HepG2 (cell line): ENCODE results near the gene TBX6. TPM values are rescaled to one million over a fixed set of nuclear protein-coding genes. Genes with fewer than 3 reads are reported as not detected.
A peak's percentile ranks its signal among the peaks of the same experiment; 100 is the strongest.

Experiments used
- ARNT ChIP-seq: fragments of 450-650 bp; IDR thresholded peaks from 2 replicates; pipeline ENCODE4 v1.6.1; 2017
- ELF1 ChIP-seq: sonication (generic); formaldehyde crosslinking; IDR thresholded peaks from 2 replicates; pipeline ENCODE4 v1.4.0; 2020; ENCODE audit warnings: missing genetic modification reagents
- GRHL1 ChIP-seq: sonication (generic); formaldehyde crosslinking; conservative IDR thresholded peaks from 2 replicates; pipeline ENCODE4 v1.8.0; 2022; ENCODE audit warnings: missing genetic modification reagents
- HNRNPLL ChIP-seq: fragments of 200-400 bp; formaldehyde crosslinking; IDR thresholded peaks from 2 replicates; pipeline ENCODE4 v1.6.1; 2017; ENCODE audit warnings: mild to moderate bottlenecking, low read depth, low read length; ENCODE audit not compliant: poor library complexity, severe bottlenecking
- MEF2D ChIP-seq: sonication (generic); formaldehyde crosslinking; IDR thresholded peaks from 2 replicates; pipeline ENCODE4 v1.5.1; 2020; ENCODE audit warnings: mild to moderate bottlenecking, missing genetic modification reagents
- NFKB2 ChIP-seq: sonication (generic); formaldehyde crosslinking; IDR thresholded peaks from 2 replicates; pipeline ENCODE4 v1.4.0; 2020; ENCODE audit warnings: missing genetic modification reagents, borderline replicate concordance
- PAXIP1 ChIP-seq: sonication (generic); formaldehyde crosslinking; conservative IDR thresholded peaks from 2 replicates; pipeline ENCODE4 v1.4.0; 2020; ENCODE audit warnings: mild to moderate bottlenecking, missing genetic modification reagents, moderate library complexity
- POLR2AphosphoS2 ChIP-seq: IDR thresholded peaks from 2 replicates; pipeline ENCODE4 v1.6.1; 2011; ENCODE audit warnings: low read depth, low read length, improper control_type of control experiment
- RXRA ChIP-seq: sonication (generic); formaldehyde crosslinking; IDR thresholded peaks from 2 replicates; pipeline ENCODE4 v1.5.1; 2020; ENCODE audit warnings: missing genetic modification reagents
- SUZ12 ChIP-seq: fragments of 150-350 bp; IDR thresholded peaks from 2 replicates; pipeline ENCODE4 v1.6.1; 2014; ENCODE audit warnings: low read depth, low read length
- ZEB1 ChIP-seq: IDR thresholded peaks from 2 replicates; pipeline ENCODE4 v1.6.1; 2012; ENCODE audit warnings: mild to moderate bottlenecking, low read depth, inconsistent platforms; ENCODE audit not compliant: insufficient replicate concordance
- ZNF205 ChIP-seq: IDR thresholded peaks from 2 replicates; pipeline ENCODE4 v1.6.1; 2018; ENCODE audit warnings: missing biosample characterization, missing genetic modification reagents
- ZNF331 ChIP-seq: sonication (generic); formaldehyde crosslinking; IDR thresholded peaks from 2 replicates; pipeline ENCODE4 v1.4.0; 2020; ENCODE audit warnings: missing genetic modification reagents
- ZNF382 ChIP-seq: sonication (generic); formaldehyde crosslinking; IDR thresholded peaks from 2 replicates; pipeline ENCODE4 v1.5.0; 2020; ENCODE audit warnings: missing genetic modification reagents, mild to moderate bottlenecking, borderline replicate concordance
- ZNF496 ChIP-seq: sonication (generic); formaldehyde crosslinking; IDR thresholded peaks from 2 replicates; pipeline ENCODE4 v1.8.1; 2023; ENCODE audit warnings: mild to moderate bottlenecking, moderate library complexity, missing genetic modification reagents; ENCODE audit not compliant: insufficient replicate concordance
- ZNF720 ChIP-seq: sonication (generic); formaldehyde crosslinking; IDR thresholded peaks from 2 replicates; pipeline ENCODE4 v1.4.0; 2020; ENCODE audit warnings: missing genetic modification reagents
- ZNF773 ChIP-seq: sonication (generic); formaldehyde crosslinking; IDR thresholded peaks from 2 replicates; pipeline ENCODE4 v1.4.0; 2020; ENCODE audit warnings: missing genetic modification reagents, borderline replicate concordance
- ZNF790 ChIP-seq: sonication (generic); formaldehyde crosslinking; IDR thresholded peaks from 2 replicates; pipeline ENCODE4 v1.8.0; 2022; ENCODE audit warnings: missing genetic modification reagents, mild to moderate bottlenecking, borderline replicate concordance
- polyA plus RNA-seq, 8 experiments: library from polyadenylated mRNA; depleted of rRNA in 3 of 8; stranded (reverse) in 7 of 8; unstranded in 1 of 8; fragments of >200 nt; fragmentation: Illumina TruSeq in 4 of 8; extraction: Trizol in 4 of 8; gene quantifications; 2 replicates each; pipeline versions ENCODE4 v1.2.1 to v1.2.3, GENCODE V29; 2011 to 2016; ENCODE audit warnings: low read depth in 4 of 8, missing spikeins in 1 of 8, mixed read lengths in 1 of 8; ENCODE audit not compliant: insufficient read depth in 1 of 8
- total RNA-seq, 5 experiments: library from RNA; depleted of rRNA; stranded (reverse); fragments of >200 nt; fragmentation: Illumina TruSeq; extraction: Trizol; gene quantifications; 2 replicates each; pipeline ENCODE4 v1.2.3, GENCODE V29; 2016; ENCODE audit warnings: low read depth in 1 of 5
- TF ChIP-seq, protein P1 (sequence below): sonication (generic); formaldehyde crosslinking; IDR thresholded peaks from 2 replicates; pipeline ENCODE4 v1.4.0; 2020; ENCODE audit warnings: mild to moderate bottlenecking, missing genetic modification reagents
- TF ChIP-seq, protein P2 (sequence below): IDR thresholded peaks from 2 replicates; pipeline ENCODE4 v1.6.1; 2012; ENCODE audit warnings: low read depth, low read length, improper control_type of control experiment
- TF ChIP-seq, protein P3 (sequence below): sonication (generic); formaldehyde crosslinking; IDR thresholded peaks from 2 replicates; pipeline ENCODE4 v1.4.0; 2020; ENCODE audit warnings: missing genetic modification reagents

Gene TBX6
- total and polyA plus RNA-seq, 2 of the 13 experiments (the other 11 are each of a cell fraction or from before 2014, with no cell fraction given) = 0.24 to 0.42 TPM

DNA sequence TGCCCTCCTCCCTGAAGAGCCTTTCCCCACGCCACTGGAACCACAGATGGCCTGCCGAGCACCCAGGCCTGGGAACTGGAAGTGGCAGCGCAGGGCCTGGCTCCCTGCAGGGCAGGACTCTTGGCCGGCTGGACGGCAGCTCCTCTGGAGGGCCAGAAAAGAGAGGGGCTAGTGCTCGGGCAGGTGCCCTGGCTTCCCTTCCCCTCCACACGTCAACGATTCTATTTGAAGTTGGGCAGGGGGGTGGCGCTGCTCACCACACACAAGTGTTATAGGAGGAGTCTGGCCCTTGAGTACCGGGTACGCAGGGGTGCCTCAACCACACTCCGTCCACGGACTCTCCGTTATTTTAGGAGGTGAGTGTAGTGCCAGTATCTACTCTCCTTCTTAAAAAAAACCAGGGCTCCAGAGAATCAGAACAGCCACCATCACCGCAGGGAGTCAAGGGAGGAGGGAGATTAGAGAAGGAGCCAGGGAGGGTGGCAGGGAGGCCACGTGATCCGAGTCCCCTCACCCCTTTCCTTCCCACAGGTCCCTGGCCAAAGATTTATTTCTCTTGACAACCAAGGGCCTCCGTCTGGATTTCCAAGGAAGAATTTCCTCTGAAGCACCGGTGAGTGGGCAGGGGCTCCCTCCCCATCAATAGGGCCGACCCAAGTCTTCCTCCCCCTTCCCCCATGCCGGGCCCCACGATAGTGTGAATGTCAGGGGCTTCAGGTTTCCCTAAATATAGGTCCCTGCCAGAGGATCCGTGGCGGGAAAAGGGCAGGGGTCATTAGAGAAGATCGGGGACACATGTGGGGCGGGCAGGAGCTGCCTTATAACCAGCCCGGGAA lies 27.6 kb downstream of the TBX6 start (continued):
- TF ChIP-seq HNRNPLL (peak; percentile 54), MEF2D (CRISPR knock-in tag) (no peak), ZNF496 (CRISPR knock-in tag) (no peak), GRHL1 (CRISPR knock-in tag) (no peak), ELF1 (CRISPR knock-in tag) (no peak), ZNF773 (CRISPR knock-in tag) (0 out of 2 replicates have a peak, but pooled peaks have one; percentile 3), NFKB2 (CRISPR knock-in tag) (peak; percentile 76; the same call in 1 of the 2 replicates), ZNF205 (CRISPR knock-in tag) (no peak; the same call in 1 of the 2 replicates), ZNF382 (CRISPR knock-in tag) (no peak), ZNF720 (CRISPR knock-in tag) (no peak; the same call in none of the 2 replicates), SUZ12 (no peak), PAXIP1 (0 out of 2 replicates have a peak, but pooled peaks have one; percentile 23), RXRA (peak; percentile 57), POLR2AphosphoS2 (no peak), ARNT (no peak), ZNF790 (CRISPR knock-in tag) (no peak; the same call in 1 of the 2 replicates), ZNF331 (peak; percentile 11; the same call in 1 of the 2 replicates), ZEB1 (peak; percentile 63)
- TF ChIP-seq, protein P1, sequence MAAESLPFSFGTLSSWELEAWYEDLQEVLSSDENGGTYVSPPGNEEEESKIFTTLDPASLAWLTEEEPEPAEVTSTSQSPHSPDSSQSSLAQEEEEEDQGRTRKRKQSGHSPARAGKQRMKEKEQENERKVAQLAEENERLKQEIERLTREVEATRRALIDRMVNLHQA = no peak
- TF ChIP-seq, protein P2, sequence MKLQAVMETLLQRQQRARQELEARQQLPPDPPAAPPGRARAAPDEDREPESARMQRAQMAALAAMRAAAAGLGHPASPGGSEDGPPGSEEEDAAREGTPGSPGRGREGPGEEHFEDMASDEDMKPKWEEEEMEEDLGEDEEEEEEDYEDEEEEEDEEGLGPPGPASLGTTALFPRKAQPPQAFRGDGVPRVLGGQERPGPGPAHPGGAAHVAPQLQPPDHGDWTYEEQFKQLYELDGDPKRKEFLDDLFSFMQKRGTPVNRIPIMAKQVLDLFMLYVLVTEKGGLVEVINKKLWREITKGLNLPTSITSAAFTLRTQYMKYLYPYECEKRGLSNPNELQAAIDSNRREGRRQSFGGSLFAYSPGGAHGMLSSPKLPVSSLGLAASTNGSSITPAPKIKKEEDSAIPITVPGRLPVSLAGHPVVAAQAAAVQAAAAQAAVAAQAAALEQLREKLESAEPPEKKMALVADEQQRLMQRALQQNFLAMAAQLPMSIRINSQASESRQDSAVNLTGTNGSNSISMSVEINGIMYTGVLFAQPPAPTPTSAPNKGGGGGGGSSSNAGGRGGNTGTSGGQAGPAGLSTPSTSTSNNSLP = no peak
- TF ChIP-seq, protein P3, sequence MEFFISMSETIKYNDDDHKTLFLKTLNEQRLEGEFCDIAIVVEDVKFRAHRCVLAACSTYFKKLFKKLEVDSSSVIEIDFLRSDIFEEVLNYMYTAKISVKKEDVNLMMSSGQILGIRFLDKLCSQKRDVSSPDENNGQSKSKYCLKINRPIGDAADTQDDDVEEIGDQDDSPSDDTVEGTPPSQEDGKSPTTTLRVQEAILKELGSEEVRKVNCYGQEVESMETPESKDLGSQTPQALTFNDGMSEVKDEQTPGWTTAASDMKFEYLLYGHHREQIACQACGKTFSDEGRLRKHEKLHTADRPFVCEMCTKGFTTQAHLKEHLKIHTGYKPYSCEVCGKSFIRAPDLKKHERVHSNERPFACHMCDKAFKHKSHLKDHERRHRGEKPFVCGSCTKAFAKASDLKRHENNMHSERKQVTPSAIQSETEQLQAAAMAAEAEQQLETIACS (CRISPR knock-in tag) = no peak
